OCI-LY1 (cell line): ENCODE measurements around the gene MBNL2.

Experiments
- CTCF ChIP-seq: fragments of 200-600 bp; sonication (generic), shearing (Covaris generic); IDR thresholded peaks from 2 replicates; pipeline ENCODE4 v1.5.1; 2017; ENCODE audit warnings: mild to moderate bottlenecking, antibody characterized with exemption, low read length, moderate library complexity, mixed read lengths
- EZH2 ChIP-seq: fragments of 200-600 bp; sonication (generic), shearing (Covaris generic); IDR thresholded peaks from 2 replicates; pipeline ENCODE4 v1.8.0; 2017; ENCODE audit warnings: borderline replicate concordance, mixed run types, mild to moderate bottlenecking, antibody characterized with exemption, low read length, moderate library complexity, mixed read lengths

DNA sequence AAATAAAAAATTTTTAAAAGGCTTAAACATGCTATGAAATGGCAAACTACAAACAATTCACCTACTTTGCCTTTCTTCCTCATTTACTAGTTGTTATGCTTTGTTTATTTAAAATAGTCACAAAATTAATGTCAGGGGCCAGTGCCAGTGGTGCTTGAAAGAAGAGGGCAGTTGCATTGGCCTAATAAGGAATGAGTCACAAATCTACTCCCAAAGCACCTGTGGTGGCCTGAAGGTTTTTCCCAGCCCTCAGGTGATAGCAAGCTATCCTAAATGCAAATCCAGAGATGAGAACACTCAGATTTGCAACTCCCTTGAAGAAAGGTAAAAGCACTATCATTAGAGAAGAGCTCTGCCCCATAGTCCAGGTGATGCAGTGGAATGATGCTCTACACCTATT, 103.6 kb downstream of the MBNL2 start:
- TF ChIP-seq CTCF: no peak
- TF ChIP-seq EZH2: no peak
